ENCODE data around the gene DOCK11.

Gene DOCK11

DNA sequence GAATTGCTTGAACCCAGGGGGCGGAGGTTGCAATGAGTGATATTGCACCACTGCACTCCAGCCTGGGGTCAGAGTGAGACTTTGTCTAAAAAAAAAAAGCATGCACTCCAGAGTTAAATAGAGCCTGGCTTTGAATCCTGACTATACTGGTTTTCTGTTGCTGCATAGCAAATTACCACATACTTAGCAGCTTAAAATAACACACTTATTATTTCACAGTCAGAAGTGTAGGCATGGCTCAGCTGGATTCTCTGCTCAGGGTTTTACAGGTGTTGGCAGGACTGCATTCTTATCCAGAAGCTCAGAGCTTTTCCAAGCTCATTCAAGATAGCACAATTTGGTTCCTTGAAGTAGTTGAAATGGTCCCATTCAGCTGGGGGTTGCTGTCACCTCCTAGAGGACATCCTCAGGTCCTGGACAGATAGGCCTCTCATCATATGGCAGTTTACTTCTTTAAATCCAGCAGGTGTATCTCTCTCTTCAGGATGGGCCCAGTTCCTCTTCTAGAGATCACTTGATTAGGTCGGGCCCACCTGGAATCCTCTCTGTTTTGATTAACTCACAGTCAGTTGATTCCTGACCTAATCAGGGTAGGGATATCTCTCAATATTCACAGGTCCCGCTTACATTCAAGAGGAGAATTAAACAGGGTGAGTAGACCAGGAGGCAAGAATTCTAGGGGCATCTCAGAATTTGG, 26.8 kb downstream of the DOCK11 start:
- H3K4me3 ChIP-seq (replicated peaks; ENCODE audit: low read depth, low read length), result no peak overlapping the region
- DNase-seq (ENCODE audit: low read depth), result no peak
- TF ChIP-seq, protein P1, sequence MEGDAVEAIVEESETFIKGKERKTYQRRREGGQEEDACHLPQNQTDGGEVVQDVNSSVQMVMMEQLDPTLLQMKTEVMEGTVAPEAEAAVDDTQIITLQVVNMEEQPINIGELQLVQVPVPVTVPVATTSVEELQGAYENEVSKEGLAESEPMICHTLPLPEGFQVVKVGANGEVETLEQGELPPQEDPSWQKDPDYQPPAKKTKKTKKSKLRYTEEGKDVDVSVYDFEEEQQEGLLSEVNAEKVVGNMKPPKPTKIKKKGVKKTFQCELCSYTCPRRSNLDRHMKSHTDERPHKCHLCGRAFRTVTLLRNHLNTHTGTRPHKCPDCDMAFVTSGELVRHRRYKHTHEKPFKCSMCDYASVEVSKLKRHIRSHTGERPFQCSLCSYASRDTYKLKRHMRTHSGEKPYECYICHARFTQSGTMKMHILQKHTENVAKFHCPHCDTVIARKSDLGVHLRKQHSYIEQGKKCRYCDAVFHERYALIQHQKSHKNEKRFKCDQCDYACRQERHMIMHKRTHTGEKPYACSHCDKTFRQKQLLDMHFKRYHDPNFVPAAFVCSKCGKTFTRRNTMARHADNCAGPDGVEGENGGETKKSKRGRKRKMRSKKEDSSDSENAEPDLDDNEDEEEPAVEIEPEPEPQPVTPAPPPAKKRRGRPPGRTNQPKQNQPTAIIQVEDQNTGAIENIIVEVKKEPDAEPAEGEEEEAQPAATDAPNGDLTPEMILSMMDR (IDR thresholded peaks at IDR 0.05; ENCODE audit: low read length, missing control alignments), result no peak

DNA sequence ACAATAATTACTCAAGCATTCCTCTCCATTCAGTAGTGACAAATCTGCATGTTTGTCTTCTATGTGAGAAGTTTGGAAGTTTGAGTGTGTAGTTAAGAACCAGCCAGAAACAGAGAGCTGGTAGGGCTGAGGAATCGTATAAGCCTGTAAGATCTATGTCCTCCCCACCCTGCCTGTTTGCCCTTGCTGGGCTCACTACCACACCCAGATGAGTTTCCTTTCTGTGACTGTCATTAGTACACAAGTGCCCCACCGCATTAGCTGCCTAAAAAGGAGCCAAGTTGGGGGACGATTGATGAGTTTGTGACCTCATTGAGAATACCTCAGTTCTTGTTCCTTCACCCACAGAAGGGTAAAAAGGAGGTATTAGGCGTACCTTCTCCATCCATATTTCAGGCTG, 28.3 kb downstream of the DOCK11 start:
- TF ChIP-seq, protein P1 (IDR thresholded peaks at IDR 0.05; ENCODE audit: low read length, missing control alignments), result no peak
- no peak for DNase-seq (ENCODE audit: low read depth)
- H3K4me3 ChIP-seq (replicated peaks; ENCODE audit: low read depth, low read length), result no peak overlapping the region

DNA sequence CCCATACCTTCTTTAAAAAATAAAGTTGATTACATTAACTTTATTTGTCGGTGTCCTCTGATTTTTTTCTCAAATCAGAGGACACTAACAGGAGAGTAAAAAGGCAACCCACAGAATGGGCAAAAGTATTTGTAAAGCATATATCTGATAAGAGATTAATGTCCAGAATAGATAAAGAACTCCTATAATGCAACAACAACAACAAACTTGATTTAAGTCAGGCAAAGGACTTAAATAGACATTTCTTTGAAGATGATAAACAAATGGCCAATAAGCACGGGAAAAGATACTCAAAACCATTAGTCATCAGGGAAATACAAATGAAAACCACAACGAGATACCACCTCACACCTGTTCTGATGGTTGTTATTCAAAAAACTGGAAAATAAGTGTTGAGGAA, 28.7 kb downstream of the DOCK11 start:
- no peak overlapping the region for H3K4me3 ChIP-seq (replicated peaks; ENCODE audit: low read depth, low read length)
- DNase-seq (ENCODE audit: low read depth), result no peak
- TF ChIP-seq, protein P1 (IDR thresholded peaks at IDR 0.05; ENCODE audit: low read length, missing control alignments), result no peak

DNA sequence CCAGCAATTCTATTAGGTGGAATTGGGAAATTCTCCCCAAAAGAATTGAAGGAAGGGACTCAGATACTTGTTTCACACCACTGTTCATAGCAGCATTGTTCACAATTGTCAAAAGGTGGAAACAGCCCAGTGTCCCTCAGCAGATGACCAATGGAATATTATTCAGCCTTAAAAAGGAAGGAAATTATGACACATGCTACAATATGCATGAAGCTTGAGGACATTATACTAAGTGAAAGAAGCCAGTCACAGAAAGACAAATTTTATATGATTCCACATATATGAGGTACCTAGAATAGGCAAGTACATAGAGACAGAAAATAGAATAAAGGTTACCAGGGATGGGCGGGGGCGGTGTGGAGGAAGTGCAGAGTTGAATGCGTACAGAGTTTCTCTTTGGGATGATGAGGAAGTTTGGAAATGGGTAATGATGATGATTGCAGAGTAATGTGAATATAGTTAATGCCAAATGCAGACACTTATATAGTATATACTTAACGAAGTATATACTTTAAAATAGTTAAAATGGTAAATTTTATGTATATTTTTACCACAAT, 29.6 kb downstream of the DOCK11 start:
- TF ChIP-seq, protein P1 (IDR thresholded peaks at IDR 0.05; ENCODE audit: low read length, missing control alignments), result no peak
- no peak overlapping the region for H3K4me3 ChIP-seq (replicated peaks; ENCODE audit: low read depth, low read length)
- no peak for DNase-seq (ENCODE audit: low read depth)

DNA sequence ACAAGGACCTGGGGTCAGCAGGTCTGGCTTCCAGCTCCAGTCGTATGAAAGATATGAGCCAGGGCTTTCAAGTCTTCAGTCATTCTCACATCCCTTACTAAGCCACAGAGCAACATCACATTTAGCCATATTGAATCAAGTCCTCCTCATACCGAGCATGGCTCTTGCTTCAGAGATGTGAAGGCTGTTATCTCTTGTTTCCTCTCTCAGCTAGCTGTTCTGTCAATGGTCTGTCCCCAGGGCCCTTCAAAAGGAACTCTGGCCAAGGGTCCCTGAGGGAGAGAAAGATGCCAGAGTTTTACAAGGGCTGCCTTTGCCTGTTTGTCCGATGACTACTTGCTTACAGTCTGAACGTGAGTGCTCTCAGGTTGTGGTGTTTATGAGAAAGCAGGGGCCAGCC, 30.5 kb downstream of the DOCK11 start:
- no peak overlapping the region for H3K4me3 ChIP-seq (replicated peaks; ENCODE audit: low read depth, low read length)
- no peak for DNase-seq (ENCODE audit: low read depth)
- TF ChIP-seq, protein P1 (IDR thresholded peaks at IDR 0.05; ENCODE audit: low read length, missing control alignments), result no peak

DNA sequence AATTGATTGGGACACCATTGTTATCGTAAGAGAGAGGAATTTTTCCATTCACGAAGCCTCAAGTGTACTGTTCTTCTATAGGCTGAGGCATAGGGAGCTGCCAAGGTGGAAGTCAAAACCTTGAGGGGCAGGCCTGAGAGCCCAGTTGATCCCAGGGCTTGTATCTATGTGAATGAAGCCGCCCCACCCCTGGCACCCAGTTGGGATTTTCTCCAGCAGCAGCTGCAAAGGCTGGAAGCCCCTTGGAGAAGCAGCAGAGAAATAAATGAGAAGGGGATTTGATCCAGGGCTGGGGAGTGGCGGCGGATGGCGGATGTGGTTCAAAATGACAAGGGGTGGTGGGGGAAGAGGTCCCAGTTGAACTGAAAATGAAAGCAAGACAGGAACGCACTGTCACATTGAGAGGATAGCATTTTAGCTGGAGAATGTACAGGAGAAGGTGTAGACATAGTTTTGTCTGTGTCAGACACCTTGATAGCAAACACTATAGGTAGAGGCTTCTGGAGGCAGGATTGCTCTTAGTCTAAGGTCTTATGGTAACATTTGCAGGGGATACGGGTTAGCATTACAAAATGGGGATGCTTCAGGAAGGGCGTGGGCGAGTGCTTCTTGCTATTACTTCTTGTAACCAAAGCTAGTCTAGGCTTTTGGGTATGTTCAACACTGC, 32.6 kb downstream of the DOCK11 start:
- no peak overlapping the region for H3K4me3 ChIP-seq (replicated peaks; ENCODE audit: low read depth, low read length)
- no peak for DNase-seq (ENCODE audit: low read depth)
- TF ChIP-seq, protein P1 (IDR thresholded peaks at IDR 0.05; ENCODE audit: low read length, missing control alignments), result no peak

All from fibroblast of pulmonary artery (primary cell).